Astrocyte (in vitro differentiated cells and primary cell): ENCODE data around the gene RAF1.

Experiments
- EZH2 ChIP-seq: IDR thresholded peaks from 2 replicates; pipeline ENCODE4 v1.6.1; 2012; ENCODE audit warnings: mild to moderate bottlenecking, low read length, inconsistent platforms; ENCODE audit not compliant: insufficient read depth
- TF ChIP-seq, protein P1 (sequence below): IDR thresholded peaks from 2 replicates; pipeline ENCODE4 v1.5.1; 2011; ENCODE audit warnings: low read depth, mild to moderate bottlenecking, inconsistent platforms, low read length, moderate library complexity; ENCODE audit not compliant: insufficient read depth

DNA sequence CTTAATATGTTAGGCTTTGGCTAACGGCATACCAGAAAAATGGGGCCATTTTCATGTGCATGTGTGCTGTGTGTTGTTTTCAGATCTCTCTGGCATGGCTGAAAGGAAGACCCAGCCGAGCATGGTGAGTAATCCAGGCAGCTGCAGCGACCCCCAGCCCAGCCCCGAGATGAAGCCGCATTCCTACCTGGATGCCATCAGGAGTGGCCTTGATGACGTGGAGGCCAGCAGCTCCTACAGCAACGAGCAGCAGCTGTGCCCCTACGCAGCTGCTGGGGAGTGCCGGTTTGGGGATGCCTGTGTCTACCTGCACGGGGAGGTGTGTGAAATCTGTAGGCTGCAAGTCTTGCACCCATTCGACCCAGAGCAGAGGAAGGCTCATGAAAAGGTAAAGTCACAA lies 91.9 kb downstream of the RAF1 start:
- TF ChIP-seq, protein P1, sequence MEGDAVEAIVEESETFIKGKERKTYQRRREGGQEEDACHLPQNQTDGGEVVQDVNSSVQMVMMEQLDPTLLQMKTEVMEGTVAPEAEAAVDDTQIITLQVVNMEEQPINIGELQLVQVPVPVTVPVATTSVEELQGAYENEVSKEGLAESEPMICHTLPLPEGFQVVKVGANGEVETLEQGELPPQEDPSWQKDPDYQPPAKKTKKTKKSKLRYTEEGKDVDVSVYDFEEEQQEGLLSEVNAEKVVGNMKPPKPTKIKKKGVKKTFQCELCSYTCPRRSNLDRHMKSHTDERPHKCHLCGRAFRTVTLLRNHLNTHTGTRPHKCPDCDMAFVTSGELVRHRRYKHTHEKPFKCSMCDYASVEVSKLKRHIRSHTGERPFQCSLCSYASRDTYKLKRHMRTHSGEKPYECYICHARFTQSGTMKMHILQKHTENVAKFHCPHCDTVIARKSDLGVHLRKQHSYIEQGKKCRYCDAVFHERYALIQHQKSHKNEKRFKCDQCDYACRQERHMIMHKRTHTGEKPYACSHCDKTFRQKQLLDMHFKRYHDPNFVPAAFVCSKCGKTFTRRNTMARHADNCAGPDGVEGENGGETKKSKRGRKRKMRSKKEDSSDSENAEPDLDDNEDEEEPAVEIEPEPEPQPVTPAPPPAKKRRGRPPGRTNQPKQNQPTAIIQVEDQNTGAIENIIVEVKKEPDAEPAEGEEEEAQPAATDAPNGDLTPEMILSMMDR, result no peak
- TF ChIP-seq EZH2, result no peak
